ENCODE data around the gene POU3F1.

POU3F1 gene

GRCh38 chr1:38021969-38022368 is 24.6 kb downstream of the POU3F1 start:
- Histone ChIP-seq H3K36me3 (peaks cover 89% of the 10 kb centered on the region), H3K27ac (no peak overlapping the region), H3K4me3 (ENCODE audit: low read depth, low read length) (no peak overlapping the region), H3K27me3 (ENCODE audit: insufficient read depth, low read depth, severe bottlenecking) (no peaks in the 10 kb centered on the region), H3K9me3 (ENCODE audit: severe bottlenecking) (no peaks in the 10 kb centered on the region)
- TF ChIP-seq CTCF (IDR thresholded peaks at IDR 0.05; ENCODE audit: low read depth, low read length) = no peak
- no peak for DNase-seq

- Histone ChIP-seq H3K9me3 (ENCODE audit: severe bottlenecking) (no peaks in the 10 kb centered on the region), H3K36me3 (peaks cover 94% of the 10 kb centered on the region), H3K27ac (no peak overlapping the region), H3K4me3 (ENCODE audit: low read depth, low read length) (no peak overlapping the region), H3K27me3 (ENCODE audit: insufficient read depth, low read depth, severe bottlenecking) (no peaks in the 10 kb centered on the region)
- DNase-seq = no peak
- no peak for TF ChIP-seq CTCF (IDR thresholded peaks at IDR 0.05; ENCODE audit: low read depth, low read length)
Measured at GRCh38 chr1:38020396-38020795, 26.2 kb downstream of the POU3F1 start.

- peak; percentile 43 for TF ChIP-seq CTCF (IDR thresholded peaks at IDR 0.05; ENCODE audit: low read depth, low read length)
- H3K27ac ChIP-seq = peak overlapping the region; percentile 18; the same call in 1 of the 2 replicates
- no peaks in the 10 kb centered on the region for H3K27me3 ChIP-seq (ENCODE audit: insufficient read depth, low read depth, severe bottlenecking)
- no peak for DNase-seq
- no peak overlapping the region for H3K4me3 ChIP-seq (ENCODE audit: low read depth, low read length)
- H3K9me3 ChIP-seq (ENCODE audit: severe bottlenecking) = no peaks in the 10 kb centered on the region
- H3K36me3 ChIP-seq = peaks cover 95% of the 10 kb centered on the region
Measured at GRCh38 chr1:38018864-38019343, 27.7 kb downstream of the POU3F1 start.

GRCh38 chr1:38015978-38016725 is 30.4 kb downstream of the POU3F1 start:
- H3K4me3 ChIP-seq (ENCODE audit: low read depth, low read length) = no peak overlapping the region
- no peak for DNase-seq
- no peak for TF ChIP-seq CTCF (IDR thresholded peaks at IDR 0.05; ENCODE audit: low read depth, low read length)
- H3K36me3 ChIP-seq = peaks cover 69% of the 10 kb centered on the region
- no peaks in the 10 kb centered on the region for H3K27me3 ChIP-seq (ENCODE audit: insufficient read depth, low read depth, severe bottlenecking)
- peaks cover 3% of the 10 kb centered on the region for H3K9me3 ChIP-seq (ENCODE audit: severe bottlenecking)
- no peak overlapping the region for H3K27ac ChIP-seq

- H3K36me3 ChIP-seq = peaks cover 56% of the 10 kb centered on the region
- peaks cover 3% of the 10 kb centered on the region for H3K9me3 ChIP-seq (ENCODE audit: severe bottlenecking)
- DNase-seq = no peak
- H3K27me3 ChIP-seq (ENCODE audit: insufficient read depth, low read depth, severe bottlenecking) = no peaks in the 10 kb centered on the region
- H3K27ac ChIP-seq = peak overlapping the region; percentile 97
- no peak overlapping the region for H3K4me3 ChIP-seq (ENCODE audit: low read depth, low read length)
- no peak for TF ChIP-seq CTCF (IDR thresholded peaks at IDR 0.05; ENCODE audit: low read depth, low read length)
Measured at GRCh38 chr1:38014724-38015424, 31.7 kb downstream of the POU3F1 start.

Data from WERI-Rb-1 (cell line).